Adrenal gland (tissue), 12 donors: ENCODE results near the gene SPATS2. TPM values are rescaled to one million over a fixed set of nuclear protein-coding genes. Genes with fewer than 3 reads are reported as not detected.

Source experiments
- DNase-seq, 7 donors: peaks; one replicate each; pipeline ENCODE4 v3.0.0-alpha.2; 2019 to 2020
- H3K27ac ChIP-seq, 5 donors: fragments of 200-600 bp; sonication (generic) in 4 of 5; 1 replicate in 3 of 5; 2 replicates in 2 of 5; pipeline versions ENCODE4 v1.5.1 to v1.8.0; 2016 to 2020; ENCODE audit warnings: mild to moderate bottlenecking in 1 of 5
- H3K27me3 ChIP-seq: fragments of 200-600 bp; 2 replicates; pipeline ENCODE4 v1.8.0; 2021
- H3K36me3 ChIP-seq, 2 donors: fragments of 200-600 bp; replicated peaks in 1 of 2; 1 replicate in 1 of 2; 2 replicates in 1 of 2; pipeline versions ENCODE4 v1.5.1 to v1.8.0; 2018 to 2022
- H3K4me1 ChIP-seq, 2 donors: fragments of 200-600 bp; replicated peaks in 1 of 2; 1 replicate in 1 of 2; 2 replicates in 1 of 2; pipeline versions ENCODE4 v1.5.1 to v1.8.0; 2018 to 2021
- H3K4me3 ChIP-seq, 4 donors: fragments of 200-600 bp; sonication (generic) in 3 of 4; one replicate each; pipeline ENCODE4 v1.5.1; 2016 to 2018
- H3K9me3 ChIP-seq, 3 donors: fragments of 200-600 bp; sonication (generic) in 1 of 3; replicated peaks in 1 of 3; 1 replicate in 2 of 3; 2 replicates in 1 of 3; pipeline versions ENCODE4 v1.5.1 to v1.8.0; 2016 to 2021
- CTCF ChIP-seq, 6 experiments: fragments of 450-650 bp in 4 of 6; fragments of 200-600 bp in 2 of 6; sonication (generic) in 1 of 6; IDR thresholded peaks; 1 replicate in 5 of 6; 2 replicates in 1 of 6; pipeline versions ENCODE4 v1.5.1 to v1.8.0; 2016 to 2021; ENCODE audit warnings: antibody characterized with exemption in 6 of 6, mild to moderate bottlenecking in 2 of 6, moderate library complexity in 1 of 6
- POLR2A ChIP-seq, 2 donors: fragments of 450-650 bp; IDR thresholded peaks; one replicate each; pipeline ENCODE4 v1.6.1; 2017; ENCODE audit warnings: antibody characterized with exemption in 2 of 2, mild to moderate bottlenecking in 2 of 2, moderate library complexity in 1 of 2
- WGBS, 4 donors: extraction: QIAGEN DNeasy Blood & Tissue Kit in 2 of 4; methylation state at CpG; one replicate each; pipeline versions ENCODE4 v1.1.5 to v1.1.7; 2013 to 2017; 5-methylcytosine and 5-hydroxymethylcytosine counted together
- intact Hi-C, 2 donors: fragments of 100-400 bp; cut with DNase I; formaldehyde crosslinking; loops; one replicate each; pipeline versions ENCODE4 v1.14.1 to v1.15.0; 2022 to 2023
- polyA plus RNA-seq, 3 donors: library from polyadenylated mRNA; stranded (reverse); fragments of 200-250 nt in 2 of 3; fragments of 350-450 nt in 1 of 3; fragmentation: Illumina TruSeq in 1 of 3; extraction: RNeasy Lipid Tissue Mini Kit (QIAGEN cat#74804) in 1 of 3; gene quantifications; one replicate each; pipeline ENCODE4 v1.2.3, GENCODE V29; 2013 to 2014
- total RNA-seq, 9 donors: library from RNA; depleted of rRNA in 4 of 9; stranded (reverse); fragments of >200 nt in 4 of 9; fragments of 120-200 nt in 1 of 9; fragmentation: NEBNext Ultra II Directional in 1 of 9; extraction: Animal tissue kit (Norgen Biotek cat#: 25700) in 1 of 9; gene quantifications; one replicate each; pipeline versions ENCODE4 v1.1.0 to v1.2.4, GENCODE V29; 2013 to 2023
- donor health status: healthy with polysubstance abuse.
- donor health status: Bipolar disorder and iron deficiency.
- donor health status: DM: yes; HTN: yes; CAD: no.
- donor health status: DM: no; HTN: no; CAD: no.
- donor health status: DM: no; HTN: no; CAD: no.
- donor health status: DM: yes; HTN: yes; CAD: no.

The SPATS2 gene
- total and polyA plus RNA-seq, 12 donors = 4.9 to 23.1 (median 15.1) TPM

GRCh38 chr12:49548822-49549648 is 181.8 kb downstream of the SPATS2 start:
- DNase-seq = no peak
- H3K27ac ChIP-seq = no peak overlapping the region
- intact Hi-C loops = no loop called here

GRCh38 chr12:49549735-49550692 is 182.8 kb downstream of the SPATS2 start:
- WGBS, 4 donors = 93 to 96% (median 94%) methylated on average over 16 to 28 of the region's 28 CpGs
- no peak for TF ChIP-seq POLR2A (IDR thresholded peaks at IDR 0.05)
- TF ChIP-seq CTCF (IDR thresholded peaks at IDR 0.05) = no peak

More at GRCh38 chr12:49548822-49549648, 181.8 kb downstream of the SPATS2 start:
- Histone ChIP-seq H3K4me3 (peak overlapping the region in 1 of 4 donors; percentile 50), H3K9me3 (no peaks in the 10 kb centered on the region), H3K4me1 (peaks cover 7 to 8% of the 10 kb centered on the region in 2 donors), H3K36me3 (no peaks in the 10 kb centered on the region), H3K27me3 (peaks cover 4% of the 10 kb centered on the region)
- no peak for TF ChIP-seq POLR2A (IDR thresholded peaks at IDR 0.05)
- TF ChIP-seq CTCF (IDR thresholded peaks at IDR 0.05) = peak in 2 of 6 experiments; percentile 27 to 30
- 18 to 30% (median 22%) methylated on average over 34 to 70 of the region's 70 CpGs for WGBS, 4 donors

GRCh38 chr12:49550693-49551252 is 183.5 kb downstream of the SPATS2 start:
- DNase-seq = no peak
- TF ChIP-seq CTCF (IDR thresholded peaks at IDR 0.05) (no peak), POLR2A (IDR thresholded peaks at IDR 0.05) (no peak)
- H3K4me1 ChIP-seq = peaks cover 7 to 8% of the 10 kb centered on the region in 2 donors
- intact Hi-C loops = no loop called here
- no peaks in the 10 kb centered on the region for H3K9me3 ChIP-seq
- H3K4me3 ChIP-seq = no peak overlapping the region
- H3K27ac ChIP-seq = no peak overlapping the region
- 78 to 92% (median 88%) methylated on average over 3 to 6 of the region's 6 CpGs for WGBS, 4 donors
- no peaks in the 10 kb centered on the region for H3K36me3 ChIP-seq
- H3K27me3 ChIP-seq = peaks cover 4% of the 10 kb centered on the region

More at GRCh38 chr12:49549735-49550692, 182.8 kb downstream of the SPATS2 start:
- Histone ChIP-seq H3K4me1 (peaks cover 7 to 8% of the 10 kb centered on the region in 2 donors), H3K4me3 (no peak overlapping the region), H3K36me3 (no peaks in the 10 kb centered on the region), H3K27ac (no peak overlapping the region), H3K27me3 (peaks cover 4% of the 10 kb centered on the region), H3K9me3 (no peaks in the 10 kb centered on the region)
- intact Hi-C loops = no loop called here
- no peak for DNase-seq
